GM21825 (cell line): ENCODE results near the gene EGLN1.

Source experiments
- ATAC-seq: cut with Tn5 transposase; IDR thresholded peaks from one replicate; pipeline ENCODE4 v1.9.1; 2021; ENCODE audit warnings: mild to moderate bottlenecking, moderate library complexity; ENCODE audit not compliant: unreplicated experiment

Gene EGLN1

DNA sequence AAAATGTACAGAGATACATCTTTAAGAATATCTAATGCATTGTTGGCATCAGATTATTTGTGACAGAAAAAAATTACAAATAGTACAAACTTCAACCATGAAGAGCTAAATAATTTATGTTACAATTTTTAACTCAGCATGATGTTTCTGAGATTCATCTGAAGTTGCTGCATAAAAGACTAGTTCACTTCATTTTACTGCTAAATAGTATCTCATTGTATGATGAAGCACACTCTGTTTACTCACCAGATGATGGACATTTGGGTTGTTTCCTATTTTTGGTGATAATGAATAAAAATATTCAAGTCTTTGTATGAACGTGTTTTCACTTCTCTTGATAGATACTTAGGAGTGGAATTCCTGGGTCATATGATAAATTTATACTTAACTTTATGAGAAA lies 20.6 kb downstream of the EGLN1 start:
- ATAC-seq: no peak

DNA sequence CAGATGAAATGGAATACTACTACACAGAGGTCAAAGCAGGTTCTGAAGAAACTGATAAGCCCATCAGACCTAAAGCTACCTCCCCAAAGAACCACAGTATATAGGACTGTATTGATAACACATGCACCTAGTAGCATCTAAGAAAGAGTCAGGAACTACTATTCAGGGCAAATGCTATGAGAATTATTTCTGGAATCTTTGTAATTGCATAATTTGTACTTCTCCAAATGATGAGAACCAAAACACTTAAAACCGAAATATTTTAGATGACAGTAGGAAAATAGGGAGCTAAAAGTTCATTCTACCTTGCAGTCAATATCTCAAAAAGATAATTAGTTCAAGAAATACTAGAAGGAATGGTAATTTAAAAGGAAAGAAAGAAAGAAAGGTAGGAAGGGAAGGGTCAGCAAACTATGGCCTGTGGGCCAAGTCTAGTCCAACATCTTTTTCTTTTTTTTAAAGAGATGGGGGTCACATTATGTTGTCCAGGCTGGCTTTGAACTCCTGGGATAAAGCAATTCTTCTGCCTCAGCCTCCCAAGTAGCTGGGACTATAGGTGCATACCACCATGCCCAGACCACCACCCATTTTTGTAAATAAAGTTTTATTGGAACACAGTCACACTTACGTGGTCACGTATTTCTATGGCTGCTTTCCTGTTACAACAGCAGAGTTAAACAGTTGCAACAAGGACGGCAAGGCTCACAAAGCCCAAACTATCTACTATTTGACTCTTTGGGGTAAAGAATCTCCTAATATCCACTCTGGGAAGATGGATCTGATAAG lies 24.0 kb downstream of the EGLN1 start:
- ATAC-seq: no peak

DNA sequence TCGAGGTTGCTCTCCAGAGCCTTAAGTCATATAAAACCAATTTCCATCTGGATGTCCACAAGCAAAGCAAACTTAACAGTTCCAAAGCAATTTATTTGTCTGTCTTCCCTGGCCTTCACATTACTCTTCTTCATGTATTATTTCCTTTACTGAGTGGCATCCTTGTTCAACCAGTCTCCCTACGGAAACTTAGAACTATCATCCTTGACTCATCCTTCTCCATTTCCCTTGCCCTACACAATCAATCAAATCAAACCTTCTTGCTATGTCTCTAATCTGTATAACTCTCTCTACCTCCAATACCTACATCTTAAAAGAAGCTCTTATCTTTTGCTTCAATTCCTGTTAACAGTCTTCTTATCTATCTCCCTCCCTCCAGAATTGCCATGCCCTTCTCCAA lies 25.4 kb downstream of the EGLN1 start:
- no peak for ATAC-seq

DNA sequence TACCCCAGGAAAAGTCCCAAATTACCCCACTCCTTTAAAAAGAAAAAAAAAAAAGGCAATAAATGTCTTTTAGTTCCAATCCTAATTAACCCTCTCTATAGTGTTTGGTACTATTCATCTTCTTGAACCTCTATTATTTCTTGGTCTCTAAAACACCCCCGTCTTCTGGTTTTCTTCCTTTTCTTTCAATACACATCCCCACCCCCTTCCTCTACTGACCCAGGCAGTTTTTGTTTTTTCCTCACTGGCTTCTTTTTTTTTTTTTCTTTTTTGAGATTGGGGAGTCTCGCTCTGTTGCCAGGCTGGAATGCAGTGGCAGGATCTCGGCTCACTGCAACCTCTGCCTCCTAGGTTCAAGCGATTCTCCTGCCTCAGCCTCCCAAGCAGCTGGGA lies 26.1 kb downstream of the EGLN1 start:
- ATAC-seq: no peak

DNA sequence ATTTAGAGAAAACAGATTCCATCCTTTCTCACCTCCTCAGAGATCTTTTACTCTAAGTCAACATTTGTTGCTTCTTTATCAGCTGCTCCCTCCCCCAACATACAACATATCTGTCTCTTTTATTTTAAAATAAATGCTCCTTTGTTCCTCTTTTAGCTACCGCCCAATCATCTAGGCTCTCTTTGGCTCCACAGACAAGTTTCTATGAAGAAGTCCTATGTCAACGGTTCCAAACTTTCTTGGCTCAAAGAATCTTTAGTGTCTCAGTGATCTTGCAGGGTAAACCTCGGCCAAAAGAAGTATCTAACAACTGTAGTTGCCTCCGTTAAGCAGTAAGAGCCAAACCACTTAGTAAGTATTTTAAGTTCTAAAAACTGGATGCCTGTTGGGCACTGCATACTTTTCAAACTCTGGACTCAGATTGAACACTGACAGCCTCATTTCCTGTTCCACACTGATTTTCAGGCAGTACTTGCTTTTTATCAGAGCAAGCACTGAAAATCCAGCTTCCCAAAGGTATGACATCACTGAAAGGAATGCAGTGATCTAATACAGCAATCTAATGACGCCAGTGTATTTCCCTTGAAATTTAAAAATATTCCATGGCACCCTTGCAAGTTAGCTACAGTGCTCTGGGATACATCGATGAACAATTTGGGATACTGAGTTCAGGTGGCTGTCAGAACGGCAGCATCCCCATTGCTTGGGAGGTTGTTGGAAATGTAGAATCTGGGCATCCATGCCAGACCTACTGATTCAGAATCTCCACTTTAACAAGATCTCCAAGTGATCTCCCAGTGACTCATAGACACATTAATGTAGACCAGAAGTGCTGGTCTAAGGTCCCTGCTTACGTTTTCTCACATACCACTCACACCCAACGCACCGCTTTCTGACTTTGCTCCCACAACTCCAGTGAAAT lies 26.8 kb downstream of the EGLN1 start:
- no peak for ATAC-seq

DNA sequence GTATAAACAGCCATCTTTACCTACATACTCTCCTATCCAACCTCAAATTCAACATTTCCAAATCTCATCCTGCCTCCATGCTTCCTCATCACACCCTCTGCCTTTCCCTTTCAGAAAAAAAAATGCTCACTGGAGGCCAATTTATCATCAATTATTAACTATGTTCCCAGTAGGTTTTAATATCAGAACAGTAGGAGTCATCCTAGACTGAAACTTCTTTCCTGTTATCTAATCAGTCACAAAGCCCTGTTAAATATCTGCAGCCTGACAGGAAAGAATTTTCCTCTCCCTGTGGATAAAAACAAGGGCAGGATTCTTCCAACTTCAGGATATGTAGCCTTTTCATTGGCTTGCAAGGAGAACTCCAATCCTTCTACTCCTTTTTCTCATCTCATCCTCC lies 28.4 kb downstream of the EGLN1 start:
- ATAC-seq: no peak

DNA sequence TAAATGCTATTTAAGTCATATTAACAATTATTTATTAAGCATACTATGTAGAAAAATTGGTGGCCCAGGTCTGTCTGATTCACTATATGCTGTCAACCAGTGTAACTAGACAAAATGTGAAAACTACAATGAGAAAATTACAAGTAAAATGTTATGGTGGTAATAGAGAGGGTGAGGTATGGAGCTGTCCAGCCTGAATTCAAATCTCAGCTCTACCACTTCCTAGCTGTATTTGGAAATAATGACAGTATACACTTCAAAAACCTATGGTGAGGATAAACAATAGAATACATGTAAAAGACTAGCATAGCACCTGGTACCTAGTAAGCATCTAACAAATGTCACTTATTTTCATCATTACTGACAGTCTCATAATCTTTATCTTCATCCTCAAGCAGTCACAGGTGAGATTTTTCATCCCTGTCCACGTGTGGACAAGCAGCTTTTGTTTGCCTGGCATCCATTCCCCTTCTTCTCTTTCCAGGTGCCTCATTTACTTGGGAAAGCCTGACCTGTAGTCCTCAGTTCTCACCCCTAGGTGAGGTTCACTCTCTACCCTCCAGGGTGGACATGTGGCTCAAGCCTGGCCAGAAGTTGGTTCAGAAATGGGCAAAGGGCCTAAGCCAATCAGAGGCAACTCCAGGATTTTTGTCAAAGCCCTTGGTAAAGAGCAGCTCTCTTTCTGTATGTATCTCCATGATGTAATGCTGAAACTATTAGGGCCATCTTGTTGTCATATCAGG lies 29.5 kb downstream of the EGLN1 start:
- no peak for ATAC-seq

DNA sequence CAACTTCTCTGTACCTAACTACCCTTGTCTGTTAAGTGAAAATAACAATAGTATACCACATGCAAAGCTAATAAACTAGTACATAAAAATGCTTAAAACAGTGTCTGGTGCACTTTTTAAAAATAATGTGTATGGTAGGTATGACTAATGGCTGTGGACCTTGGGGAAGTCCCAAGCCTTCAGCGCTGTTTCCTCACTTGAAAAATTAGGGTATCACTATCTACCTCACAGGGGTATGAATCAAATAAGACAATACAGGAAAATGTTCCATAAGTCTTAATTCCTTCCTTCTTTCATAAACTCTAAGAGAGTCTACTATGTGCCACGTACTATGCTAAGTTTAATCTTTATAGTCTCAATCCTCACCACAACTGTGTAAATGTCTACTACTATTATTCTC lies 32.0 kb downstream of the EGLN1 start:
- no peak for ATAC-seq

DNA sequence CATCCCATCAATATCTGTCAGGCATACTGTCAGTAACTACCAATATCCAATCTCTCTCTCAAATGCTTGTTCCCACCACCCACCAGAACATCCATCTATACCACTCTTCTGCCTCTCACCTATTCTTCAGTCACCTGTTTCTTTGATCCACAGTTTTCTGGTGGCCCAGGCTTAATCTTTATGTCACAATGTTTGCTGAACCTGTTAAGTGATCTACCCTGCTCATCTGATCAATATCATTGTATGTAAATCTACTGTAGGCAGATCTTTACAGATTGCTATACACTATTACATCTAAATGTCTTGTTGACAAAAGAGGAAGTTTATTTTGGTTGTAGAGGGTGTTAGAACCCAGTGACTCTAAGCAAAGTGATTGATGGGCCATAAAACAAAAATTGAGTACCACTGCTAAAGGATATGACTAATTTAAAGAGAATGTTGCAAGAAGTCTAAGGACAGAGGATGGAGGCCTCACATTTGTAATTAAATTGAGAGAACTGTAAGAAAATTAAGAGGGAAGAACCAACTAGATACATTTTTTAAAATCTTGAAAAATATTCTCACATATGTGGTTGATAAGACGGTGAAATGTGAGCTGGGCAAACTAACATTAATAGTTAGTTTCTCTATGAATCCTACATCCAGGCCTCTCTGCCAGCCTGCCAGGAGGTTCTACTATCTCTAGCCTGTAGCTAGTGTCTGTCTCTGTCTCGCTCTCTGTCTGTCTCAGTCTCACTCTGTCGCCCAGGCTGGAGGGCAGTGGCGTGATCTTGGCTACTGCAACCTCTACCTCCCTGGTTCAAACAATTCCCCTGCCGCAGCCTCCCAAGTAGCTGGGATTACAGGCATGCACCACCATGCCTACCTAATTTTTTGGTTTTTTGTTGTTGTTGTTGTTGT lies 34.1 kb downstream of the EGLN1 start:
- no peak for ATAC-seq

DNA sequence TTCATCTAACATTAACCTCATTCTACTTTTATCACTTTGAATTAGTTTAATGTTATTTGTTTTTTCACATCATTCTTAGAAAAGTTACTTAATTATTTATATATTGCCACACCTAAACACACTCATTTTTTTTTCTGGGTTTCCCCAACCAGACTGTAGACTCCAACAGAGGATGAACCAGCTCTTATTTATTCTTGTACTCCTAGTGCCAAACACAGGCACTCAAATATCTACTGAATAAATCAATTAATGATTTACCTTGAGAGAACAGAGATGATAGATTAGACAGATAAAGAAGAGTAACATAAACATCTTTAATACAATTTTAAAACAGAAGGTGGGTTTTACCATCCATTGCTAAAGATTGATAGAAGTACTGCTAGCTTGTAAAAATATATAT lies 35.6 kb downstream of the EGLN1 start:
- no peak for ATAC-seq

DNA sequence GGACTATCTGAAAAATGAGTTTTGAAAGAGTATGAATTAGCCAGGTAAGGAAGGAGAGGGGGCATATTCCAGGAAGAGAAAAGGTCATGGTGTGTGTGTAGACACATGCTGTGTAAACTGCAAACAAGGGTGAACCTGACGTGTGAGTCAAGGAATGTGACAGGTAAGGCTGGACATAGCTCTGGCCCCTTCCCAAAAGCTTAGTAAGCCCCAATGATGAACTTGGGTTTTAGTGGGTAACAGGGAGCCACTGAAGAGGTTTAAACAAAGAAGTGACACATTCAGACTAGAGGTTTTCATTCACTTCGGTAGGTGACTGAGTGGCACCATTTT lies 36.7 kb downstream of the EGLN1 start:
- no peak for ATAC-seq

DNA sequence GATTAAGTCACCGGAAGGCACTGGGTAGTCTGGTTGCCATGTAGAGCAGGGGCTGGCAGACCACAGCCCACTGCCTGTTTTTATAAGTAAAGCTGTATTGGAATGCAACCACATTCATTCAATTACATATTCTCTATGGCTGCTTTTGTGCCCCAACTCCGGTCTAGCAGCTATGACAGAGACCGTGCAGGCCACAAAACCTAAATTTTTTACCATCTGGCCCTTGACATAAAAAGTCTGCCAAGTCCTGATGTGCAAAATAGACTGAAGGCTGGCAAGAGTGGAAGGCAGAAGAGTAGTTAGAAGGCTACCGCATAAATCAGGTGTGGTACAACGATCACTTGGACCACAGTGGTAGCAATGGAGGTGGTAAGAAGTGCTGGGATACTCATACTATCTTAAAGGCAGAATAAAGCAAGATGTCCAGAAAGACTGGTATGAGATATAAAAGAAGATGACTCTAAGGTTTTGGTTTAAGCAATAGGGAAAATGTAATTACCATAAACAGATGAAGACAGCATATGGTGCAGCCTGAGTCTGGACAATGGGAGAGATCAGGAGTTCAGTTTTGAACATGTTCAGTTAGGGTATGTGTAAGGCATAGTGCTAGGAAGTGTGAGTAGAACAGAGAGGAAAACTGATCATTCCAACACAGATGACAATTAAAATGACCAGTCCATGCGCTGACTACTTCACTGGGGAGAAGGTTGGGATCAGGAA lies 37.2 kb downstream of the EGLN1 start:
- no peak for ATAC-seq

DNA sequence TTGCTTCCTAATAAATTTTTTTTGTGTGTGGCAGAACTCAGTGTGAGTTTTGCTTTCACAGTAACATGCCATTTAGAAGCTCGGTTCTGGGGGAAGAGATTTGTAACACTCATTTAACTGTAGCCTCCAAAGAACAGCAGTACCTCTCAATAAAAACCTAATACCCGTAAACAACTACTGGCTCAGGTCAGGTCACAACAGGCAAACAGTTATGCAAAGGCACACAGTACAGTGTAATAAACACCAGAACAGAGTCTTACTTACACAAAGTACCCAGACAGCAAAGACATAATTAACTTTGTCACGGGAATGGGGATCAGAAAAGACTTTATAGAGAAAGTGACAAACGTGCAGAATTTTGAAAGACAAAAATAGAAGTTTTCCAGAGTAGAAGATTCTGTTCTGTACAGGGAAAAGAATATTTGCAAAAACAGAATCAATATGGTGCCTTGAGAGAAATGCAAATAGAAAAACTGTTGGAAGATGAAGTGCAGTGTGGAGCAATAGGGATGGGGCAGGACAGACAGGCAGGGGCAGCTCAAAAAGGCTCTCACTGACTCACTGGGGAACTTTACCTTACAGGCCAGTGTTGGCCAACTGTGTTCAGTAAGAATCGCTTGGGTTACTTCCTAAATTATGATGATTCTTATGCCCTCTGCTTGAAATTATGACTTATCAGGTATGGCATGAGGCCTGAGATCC lies 38.8 kb downstream of the EGLN1 start:
- ATAC-seq: no peak

DNA sequence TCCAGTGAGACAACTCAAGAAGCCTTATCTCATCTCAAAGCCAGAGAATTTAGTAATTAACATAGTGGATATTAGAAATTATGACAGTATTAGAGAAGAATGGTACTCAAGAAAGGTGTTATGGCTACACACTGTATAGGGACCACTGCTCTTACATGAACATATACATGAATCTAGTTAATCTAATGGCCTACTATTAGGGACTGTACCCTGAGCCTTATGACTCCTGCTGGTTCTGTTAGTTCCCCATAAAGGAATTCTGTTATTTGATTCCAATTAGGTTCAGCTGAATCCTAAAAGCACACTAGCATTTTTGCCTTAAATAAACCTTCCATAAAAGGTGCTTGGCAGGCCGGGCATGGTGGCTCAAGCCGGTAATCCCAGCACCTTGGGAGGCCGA lies 39.7 kb downstream of the EGLN1 start:
- ATAC-seq: no peak

DNA sequence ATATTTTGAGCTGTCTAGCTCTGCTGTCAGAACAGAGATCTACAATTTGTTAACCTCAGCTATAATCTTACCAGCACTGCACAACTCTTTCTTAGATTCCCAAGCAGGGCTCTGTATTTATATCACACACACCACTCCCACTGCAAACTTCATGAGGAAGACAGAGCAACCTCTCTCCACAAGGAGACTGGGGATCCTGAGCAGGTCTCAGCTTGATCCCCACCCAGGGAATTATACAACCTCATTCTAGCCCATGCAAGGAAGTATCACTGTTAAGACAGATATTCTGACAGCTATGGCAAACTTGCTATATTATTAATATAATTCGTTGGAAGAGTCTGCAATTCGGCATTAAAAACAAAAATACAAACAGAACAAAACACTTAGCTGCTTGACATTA lies 40.4 kb downstream of the EGLN1 start:
- no peak for ATAC-seq

DNA sequence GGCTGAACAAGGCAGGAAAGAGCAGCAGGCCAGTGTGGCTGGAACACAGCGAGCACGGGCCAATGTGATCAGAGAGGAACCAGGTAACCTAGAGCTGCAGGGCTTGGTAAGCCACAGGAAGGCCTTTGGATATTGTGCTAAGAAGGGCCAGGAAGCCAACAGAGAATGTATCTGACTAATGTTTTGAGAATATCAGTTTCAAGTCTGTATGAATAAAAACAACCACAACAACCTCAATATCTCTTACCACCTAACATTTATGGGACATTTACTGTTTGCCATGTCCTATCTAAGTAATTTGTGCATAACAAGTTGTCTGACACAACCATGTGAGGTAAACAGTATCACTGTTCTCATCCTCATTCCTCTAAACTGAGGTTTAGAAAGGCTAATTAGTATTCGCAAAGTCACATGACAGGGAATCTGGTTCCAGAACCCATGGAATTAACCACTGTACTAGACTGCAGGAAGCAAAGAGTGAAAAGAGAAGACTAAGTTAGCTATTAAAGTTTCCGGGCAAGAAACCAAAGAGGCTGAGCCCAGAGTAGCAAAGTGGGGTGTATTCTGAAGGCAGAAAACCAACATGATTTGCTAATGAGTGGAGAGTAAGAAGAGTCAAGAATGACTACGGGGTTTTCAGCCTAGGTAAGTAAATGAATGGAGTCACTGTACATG lies 45.1 kb downstream of the EGLN1 start:
- peak; percentile 86 for ATAC-seq

DNA sequence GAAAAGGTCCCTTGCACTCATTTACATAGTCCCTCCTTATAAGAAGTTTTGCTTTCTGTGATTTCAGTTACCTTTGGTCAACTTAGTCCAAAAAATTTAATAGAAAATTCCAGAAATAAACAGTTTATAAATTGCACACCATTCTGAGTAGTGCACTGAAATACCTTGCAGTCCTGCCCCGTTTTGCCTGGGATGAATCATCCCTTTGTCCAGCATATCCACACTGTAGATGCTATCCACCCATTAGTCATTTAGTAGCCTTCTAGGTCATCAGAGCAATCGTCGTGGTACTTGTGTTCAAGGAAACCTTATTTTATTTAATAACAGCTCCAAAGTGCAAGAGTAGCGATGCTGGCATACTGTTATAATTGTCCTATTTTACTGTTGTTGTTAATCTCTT lies 46.0 kb downstream of the EGLN1 start:
- ATAC-seq: no peak

DNA sequence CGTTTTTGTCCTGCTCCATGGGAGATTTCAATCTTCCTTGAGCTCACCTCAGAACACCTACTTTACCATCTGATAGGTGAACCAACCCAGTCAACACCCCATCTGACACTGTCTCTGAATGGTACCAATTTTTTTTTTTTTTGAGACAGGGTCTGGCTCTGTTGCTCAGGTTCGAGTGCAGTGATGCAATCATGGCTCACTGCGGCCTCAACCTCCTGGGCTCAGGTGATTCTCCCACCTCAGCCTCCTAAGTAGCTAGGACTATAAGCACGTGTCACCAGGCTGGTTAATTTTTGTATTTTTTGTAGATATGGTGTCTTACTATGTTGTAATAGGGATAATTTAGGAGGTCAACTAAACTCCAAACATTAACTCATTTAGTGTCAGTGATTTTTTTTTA lies 47.7 kb downstream of the EGLN1 start:
- no peak for ATAC-seq

DNA sequence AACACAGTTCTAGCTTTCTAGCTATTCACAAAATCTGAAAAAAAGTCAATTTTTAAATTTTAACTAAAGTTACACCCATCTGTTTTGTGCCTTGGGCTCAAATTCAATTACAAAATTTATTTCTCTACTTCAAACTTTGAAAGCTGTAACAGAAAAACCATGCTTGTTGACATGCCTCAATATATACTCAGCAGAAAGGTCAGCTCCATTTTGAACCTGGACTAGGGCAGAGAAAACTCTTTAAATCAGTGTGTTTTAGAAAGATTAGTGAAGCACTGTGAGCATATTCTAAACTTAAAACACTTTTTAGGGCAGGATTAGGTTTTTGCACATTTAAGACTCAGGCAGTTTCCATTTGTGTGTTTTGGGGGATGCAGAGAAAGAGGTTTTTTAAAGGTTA lies 49.6 kb downstream of the EGLN1 start:
- no peak for ATAC-seq
